Measurements from ENCODE around the gene PDZD2.
A peak's percentile ranks its signal among the peaks of the same experiment; 100 is the strongest.
"Not testable (repeated sequence)": the region's sequence is repeated elsewhere in the genome, so short reads cannot be mapped to it uniquely, and the experiment has no call there.

The PDZD2 gene

DNA sequence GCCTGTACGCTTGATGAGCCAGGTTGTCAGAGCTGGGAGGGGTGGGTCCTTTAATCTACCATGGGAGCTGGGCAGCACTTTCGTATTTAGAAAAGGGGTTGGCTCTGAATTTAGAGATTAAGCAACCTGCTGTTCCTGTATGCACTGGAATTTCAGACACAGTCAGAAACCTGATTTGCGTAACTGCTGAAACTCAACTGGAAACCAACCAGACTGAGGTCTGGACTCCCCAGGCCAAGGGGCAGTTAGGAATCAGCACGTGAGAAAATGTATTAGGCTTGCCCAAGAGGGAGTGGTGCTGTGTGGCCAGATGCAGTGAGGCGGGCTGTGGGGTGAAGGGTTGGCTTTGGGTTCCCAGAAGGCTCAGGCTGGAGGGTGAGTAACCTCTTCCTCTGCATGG lies 300.2 kb downstream of the PDZD2 start:
- no peak for DNase-seq

- no peak for DNase-seq
These were observed 302.3 kb downstream of the PDZD2 start for GRCh38 chr5:31941151-31941755.

DNA sequence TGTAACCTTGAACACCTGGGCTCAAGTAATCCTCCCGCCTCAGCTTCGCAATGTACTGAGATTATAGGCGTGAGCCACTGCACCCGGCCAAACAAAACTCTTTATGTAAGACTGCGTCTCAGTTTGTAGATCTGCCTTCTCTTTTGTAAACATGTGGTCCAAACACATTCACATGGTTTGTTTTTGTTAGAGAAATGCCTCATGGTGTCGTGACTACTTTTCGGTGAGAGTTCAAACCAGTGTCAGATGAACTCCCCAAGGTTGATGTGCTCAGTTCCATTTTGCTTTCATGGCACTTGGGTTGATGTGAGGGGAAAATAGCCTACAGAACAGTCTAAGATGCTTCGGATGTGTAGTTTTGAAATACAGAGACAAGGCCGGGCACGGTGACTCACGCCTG lies 303.6 kb downstream of the PDZD2 start:
- DNase-seq = no peak

- DNase-seq = peak; percentile 10
These were observed 305.9 kb downstream of the PDZD2 start for GRCh38 chr5:31944684-31945445.

DNA sequence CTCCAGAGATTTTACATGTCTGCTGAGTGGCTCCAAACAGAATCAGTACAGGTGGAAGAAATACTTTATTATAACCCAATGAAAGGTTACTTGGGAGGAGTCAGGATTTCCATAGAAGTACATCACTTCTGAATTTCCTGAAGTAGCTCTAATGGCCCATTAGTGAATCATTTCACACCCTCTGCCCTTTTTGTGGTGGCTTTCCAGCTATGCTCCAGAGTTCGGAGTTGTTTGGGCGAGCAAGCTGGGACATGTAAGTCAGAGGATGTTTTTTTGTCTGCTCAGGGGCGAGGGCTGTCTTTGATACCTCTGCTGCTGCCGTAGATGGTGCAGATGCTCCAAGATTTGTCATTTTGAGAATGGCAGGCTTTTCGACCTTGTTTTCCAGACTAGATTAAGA lies 309.1 kb downstream of the PDZD2 start:
- DNase-seq = no peak

- no peak for DNase-seq
These were observed 313.1 kb downstream of the PDZD2 start for GRCh38 chr5:31952067-31952466.

DNA sequence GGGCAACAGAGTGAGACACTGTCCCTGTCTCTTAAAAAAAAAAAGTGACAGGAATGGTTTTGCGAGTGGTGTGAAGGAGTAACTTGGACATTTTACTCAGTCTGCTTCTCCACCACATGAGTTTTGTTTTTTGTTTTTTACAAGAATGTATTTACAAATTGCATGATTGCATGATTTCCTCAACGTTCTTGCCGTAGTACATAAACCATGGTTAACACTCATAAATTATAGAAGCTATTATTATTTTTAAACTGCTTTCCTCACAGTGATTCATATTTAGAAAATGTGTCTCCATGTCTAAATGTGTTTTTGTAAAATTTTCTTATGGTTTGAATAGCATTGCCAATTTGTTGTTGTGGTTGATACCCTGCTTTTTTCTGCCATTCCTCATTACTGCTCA lies 315.2 kb downstream of the PDZD2 start:
- DNase-seq = no peak

- DNase-seq = no peak
These were observed 318.2 kb downstream of the PDZD2 start for GRCh38 chr5:31957151-31957550.

GRCh38 chr5:31962351-31962751 lies 323.4 kb downstream of the PDZD2 start:
- DNase-seq = no peak

DNA sequence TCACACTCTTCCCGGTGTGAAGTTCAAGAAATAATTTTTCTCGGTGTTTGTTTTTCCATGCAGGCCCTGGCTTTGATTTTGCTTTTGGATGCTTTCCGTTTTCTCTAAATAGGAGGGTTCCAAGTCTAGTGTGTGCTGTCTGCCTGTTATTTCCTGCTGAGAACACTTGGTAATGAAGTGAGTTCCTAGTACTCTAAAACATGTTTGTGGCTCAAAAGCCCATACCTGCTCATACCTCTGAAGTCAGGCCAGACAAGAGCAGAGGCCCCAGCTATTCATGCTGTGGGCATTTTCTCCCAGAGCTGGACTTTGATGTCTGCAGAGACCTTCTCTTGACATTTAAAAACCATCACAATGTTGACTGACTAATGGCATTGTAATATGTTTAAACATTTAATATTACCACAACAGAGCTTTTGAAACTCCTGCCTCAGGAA lies 324.0 kb downstream of the PDZD2 start:
- no peak for DNase-seq

- no peak for DNase-seq
These were observed 324.6 kb downstream of the PDZD2 start for GRCh38 chr5:31963358-31964006.

GRCh38 chr5:31964007-31964360 lies 325.1 kb downstream of the PDZD2 start:
- DNase-seq = no peak

GRCh38 chr5:31965227-31965626 lies 326.3 kb downstream of the PDZD2 start:
- no peak for DNase-seq

DNA sequence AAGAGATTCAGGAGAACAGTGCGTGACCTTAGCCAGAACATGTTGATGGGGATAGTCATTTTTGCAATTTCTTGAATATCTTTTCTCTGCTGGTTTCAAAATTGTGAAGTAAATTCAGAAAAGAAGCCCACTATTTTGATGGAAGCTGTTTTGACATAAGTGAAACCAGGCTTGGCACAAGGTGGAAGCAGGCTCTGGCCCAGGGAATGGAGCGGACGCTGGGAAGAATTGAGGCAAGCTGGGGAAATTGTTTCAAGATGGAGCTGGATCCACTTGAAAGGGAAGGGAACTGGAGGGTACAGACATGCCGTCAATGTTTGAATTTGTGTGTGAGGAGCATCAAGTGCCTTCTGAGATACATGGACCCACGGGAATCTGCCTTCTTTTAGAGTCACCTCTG lies 328.0 kb downstream of the PDZD2 start:
- DNase-seq = no peak

- DNase-seq = no peak
These were observed 328.5 kb downstream of the PDZD2 start for GRCh38 chr5:31967461-31967860.

DNA sequence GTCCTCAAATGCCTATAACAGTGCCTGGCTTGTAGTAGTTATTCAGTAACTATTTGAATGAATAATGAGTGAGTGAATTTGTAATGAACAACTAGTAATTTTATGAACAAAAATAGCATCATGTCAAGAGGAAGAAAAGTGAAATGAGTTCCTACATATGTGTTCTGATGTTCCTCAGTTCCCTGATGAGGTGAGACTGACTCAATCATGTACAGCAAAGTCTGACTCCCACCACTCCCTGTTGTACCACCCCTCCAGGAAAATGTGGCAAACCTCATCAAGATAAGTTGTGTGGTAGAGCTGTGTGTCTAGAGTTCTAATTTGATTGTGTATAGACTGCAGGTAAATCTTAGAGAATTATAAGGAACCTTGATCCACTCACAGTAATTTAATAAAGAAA lies 333.6 kb downstream of the PDZD2 start:
- no peak for DNase-seq

GRCh38 chr5:31975189-31975612 lies 336.3 kb downstream of the PDZD2 start:
- not testable (repeated sequence) for DNase-seq

DNA sequence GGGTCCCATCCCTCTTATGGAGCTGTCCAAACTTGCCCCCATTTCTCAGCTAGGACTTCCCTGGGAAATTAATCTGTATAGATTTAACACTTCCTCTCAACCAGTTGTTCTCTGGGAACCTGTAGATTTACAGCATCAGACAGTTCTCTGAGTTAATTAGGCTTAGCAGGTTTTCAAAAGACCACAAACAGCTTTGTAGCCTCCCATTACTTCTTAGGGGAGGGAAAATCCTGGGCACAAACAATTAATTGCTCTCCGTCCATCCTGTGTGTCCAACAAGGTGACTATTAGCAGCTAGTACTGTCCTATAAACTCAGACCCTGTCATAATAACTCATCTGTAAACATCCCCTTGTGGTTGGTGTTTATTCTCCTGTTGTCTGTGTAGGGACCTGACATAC lies 337.2 kb downstream of the PDZD2 start:
- no peak for DNase-seq

DNA sequence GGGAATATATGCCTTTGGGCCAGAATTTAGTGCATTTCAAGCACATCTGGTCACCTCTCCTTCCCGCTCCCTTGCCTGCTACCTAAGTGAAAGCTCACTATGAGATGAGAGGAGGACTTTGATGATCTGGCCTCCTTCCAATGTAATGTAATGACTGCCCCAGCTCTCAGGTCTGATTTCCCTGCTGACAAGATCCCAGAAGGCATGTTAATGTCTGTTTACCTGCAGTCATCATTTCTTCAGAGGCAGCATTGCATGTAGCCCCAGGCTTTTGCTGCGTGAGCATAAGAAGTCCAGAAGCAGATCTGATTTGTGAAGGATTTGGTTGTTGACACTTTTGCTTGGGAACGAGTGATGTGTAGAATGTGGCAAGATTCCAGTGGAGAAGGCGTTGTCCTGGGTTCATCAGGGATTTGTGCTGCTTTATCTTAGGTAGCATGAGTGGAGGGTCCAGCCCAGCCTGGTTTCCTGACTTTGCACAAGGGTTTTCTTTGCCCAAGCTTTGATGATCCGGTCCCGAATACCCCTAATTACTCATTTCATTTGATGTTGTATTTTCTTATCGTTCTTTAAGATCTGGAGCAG lies 342.5 kb downstream of the PDZD2 start:
- DNase-seq = no peak

DNA sequence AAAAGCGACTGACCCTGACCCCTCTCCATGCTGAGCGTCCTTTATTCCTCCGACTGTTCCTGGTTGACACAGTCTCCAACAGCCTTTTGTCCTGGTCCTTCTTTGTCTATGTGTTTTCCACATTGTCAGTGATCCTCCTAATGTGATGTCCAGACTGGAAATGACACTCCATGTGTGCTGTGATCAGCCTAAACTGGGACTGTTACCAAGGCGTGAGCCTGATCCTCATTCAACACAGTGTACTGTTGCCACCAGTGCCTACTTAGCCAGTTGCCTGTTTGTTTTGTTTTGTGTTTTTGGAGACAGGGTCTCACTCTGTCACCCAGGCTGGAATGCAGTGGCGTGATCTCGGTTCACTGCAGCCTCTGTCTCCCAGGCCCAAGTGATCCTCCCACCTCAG lies 343.1 kb downstream of the PDZD2 start:
- no peak for DNase-seq

DNA sequence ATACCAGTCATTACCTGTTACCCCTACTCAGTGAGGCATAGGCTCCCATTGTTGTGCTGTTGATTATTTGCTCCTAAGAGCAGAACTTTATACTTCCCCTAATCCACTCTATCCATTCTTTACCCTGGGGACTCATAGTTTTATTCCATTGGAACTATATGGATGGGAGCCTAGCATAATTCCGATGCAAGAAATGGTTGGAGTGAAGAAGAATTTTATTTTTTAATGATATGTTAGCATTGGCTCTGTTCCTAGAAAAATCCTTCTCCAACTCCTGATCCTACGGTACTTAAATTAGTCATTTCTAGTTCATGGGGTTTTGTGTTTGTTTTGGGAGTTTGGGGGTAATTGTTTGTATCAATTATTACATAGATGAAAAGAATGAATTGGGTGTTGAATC lies 343.7 kb downstream of the PDZD2 start:
- no peak for DNase-seq

GRCh38 chr5:31983851-31984250 lies 344.9 kb downstream of the PDZD2 start:
- DNase-seq = no peak

DNA sequence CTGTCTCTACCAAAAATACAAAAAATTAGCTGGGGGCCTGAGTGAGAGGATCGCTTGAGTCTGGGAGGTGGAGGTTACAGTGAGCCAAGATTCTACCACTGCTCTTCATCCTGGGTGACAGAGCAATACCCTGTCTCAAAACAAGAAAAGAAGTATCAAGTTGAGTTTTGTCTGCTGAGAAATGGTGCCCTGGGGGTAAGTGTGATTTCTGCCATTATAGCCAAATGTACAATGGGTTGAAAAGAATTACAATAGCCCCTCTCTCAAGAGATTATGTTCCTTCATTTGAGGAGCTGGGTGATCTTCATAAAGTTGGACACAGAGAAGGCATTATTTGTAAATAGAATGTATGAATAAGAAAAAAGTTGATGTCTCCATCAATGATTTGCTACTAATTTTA lies 345.8 kb downstream of the PDZD2 start:
- DNase-seq = no peak

- no peak for DNase-seq
These were observed 347.2 kb downstream of the PDZD2 start for GRCh38 chr5:31986101-31986500.
